ENCODE measurements around the gene ANKRD10.

DNA sequence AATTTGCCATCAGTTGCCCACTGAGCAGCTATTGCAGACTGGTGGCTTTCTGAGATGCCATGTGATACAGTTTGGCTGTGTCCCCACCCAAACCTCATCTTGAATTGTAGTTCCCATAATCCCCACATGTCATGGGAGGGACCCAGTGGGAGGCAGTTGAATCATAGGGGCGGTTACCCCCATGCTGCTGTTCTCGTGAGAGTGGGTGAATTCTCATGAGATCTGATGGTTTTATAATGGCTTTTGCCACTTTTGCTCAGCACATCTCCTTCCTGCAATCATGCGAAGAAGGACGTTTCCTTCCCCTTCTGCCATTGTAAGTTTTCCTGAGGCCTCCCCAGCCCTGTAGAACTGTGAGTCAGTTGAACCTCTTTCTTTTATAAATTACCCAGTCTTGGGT lies 34.8 kb upstream of the ANKRD10 start:
- TF ChIP-seq, protein P1, sequence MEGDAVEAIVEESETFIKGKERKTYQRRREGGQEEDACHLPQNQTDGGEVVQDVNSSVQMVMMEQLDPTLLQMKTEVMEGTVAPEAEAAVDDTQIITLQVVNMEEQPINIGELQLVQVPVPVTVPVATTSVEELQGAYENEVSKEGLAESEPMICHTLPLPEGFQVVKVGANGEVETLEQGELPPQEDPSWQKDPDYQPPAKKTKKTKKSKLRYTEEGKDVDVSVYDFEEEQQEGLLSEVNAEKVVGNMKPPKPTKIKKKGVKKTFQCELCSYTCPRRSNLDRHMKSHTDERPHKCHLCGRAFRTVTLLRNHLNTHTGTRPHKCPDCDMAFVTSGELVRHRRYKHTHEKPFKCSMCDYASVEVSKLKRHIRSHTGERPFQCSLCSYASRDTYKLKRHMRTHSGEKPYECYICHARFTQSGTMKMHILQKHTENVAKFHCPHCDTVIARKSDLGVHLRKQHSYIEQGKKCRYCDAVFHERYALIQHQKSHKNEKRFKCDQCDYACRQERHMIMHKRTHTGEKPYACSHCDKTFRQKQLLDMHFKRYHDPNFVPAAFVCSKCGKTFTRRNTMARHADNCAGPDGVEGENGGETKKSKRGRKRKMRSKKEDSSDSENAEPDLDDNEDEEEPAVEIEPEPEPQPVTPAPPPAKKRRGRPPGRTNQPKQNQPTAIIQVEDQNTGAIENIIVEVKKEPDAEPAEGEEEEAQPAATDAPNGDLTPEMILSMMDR (IDR thresholded peaks at IDR 0.05): no peak
- no peak for TF ChIP-seq POLR2A (IDR thresholded peaks at IDR 0.05)
